Calu3 (cell line): ENCODE results near the gene RANBP17. TPM values are rescaled to one million over a fixed set of nuclear protein-coding genes. Genes with fewer than 3 reads are reported as not detected.

Source experiments
- BruUV-seq: library from RNA; stranded (reverse); fragments of 400-500 nt; replicated peaks from 2 replicates; lab custom pipeline; 2021; lab: Mats Ljungman, UMichigan
- CTCF ChIA-PET: fragments of 300-600 bp; sonication (Branson Sonifier 250); formaldehyde crosslinking; loops from one replicate; lab custom pipeline; 2022; ENCODE audit warnings: antibody characterized with exemption; lab: Charles Lee
- DNase-seq: peaks from one replicate; pipeline ENCODE4 v3.0.0; 2022
- H3K27ac Mint-ChIP-seq: one replicate; pipeline ENCODE4 v1.8.0; 2022; ENCODE audit warnings: mixed read lengths; ENCODE audit not compliant: unreplicated experiment
- H3K27me3 Mint-ChIP-seq: one replicate; pipeline ENCODE4 v1.8.0; 2022; ENCODE audit warnings: mixed read lengths; ENCODE audit not compliant: unreplicated experiment
- H3K36me3 Mint-ChIP-seq: one replicate; pipeline ENCODE4 v1.8.0; 2022; ENCODE audit warnings: mild to moderate bottlenecking, moderate library complexity, mixed read lengths; ENCODE audit not compliant: insufficient read depth, unreplicated experiment
- H3K4me1 Mint-ChIP-seq: one replicate; pipeline ENCODE4 v1.8.0; 2022; ENCODE audit warnings: mild to moderate bottlenecking, low read depth, mixed read lengths; ENCODE audit not compliant: unreplicated experiment
- H3K4me3 Mint-ChIP-seq: one replicate; pipeline ENCODE4 v1.8.0; 2022; ENCODE audit warnings: mild to moderate bottlenecking, low read depth, moderate library complexity, mixed read lengths; ENCODE audit not compliant: unreplicated experiment
- H3K9me3 Mint-ChIP-seq: one replicate; pipeline ENCODE4 v1.8.0; 2022; ENCODE audit warnings: low read depth, mixed read lengths; ENCODE audit not compliant: unreplicated experiment
- CTCF ChIP-seq: fragments of 200-600 bp; IDR thresholded peaks from one replicate; pipeline ENCODE4 v1.8.0; 2022; ENCODE audit warnings: antibody characterized with exemption; ENCODE audit not compliant: unreplicated experiment
- intact Hi-C: fragments of 100-400 bp; cut with micrococcal nuclease; formaldehyde crosslinking; loops from one replicate; pipeline ENCODE4 v1.10.0; 2022; ENCODE audit not compliant: unreplicated experiment
- total RNA-seq: library from RNA; stranded (reverse); gene quantifications from 2 replicates; pipeline ENCODE4 v1.2.3, GENCODE V29; 2022

Gene RANBP17
- total RNA-seq, 1 experiment from 2014 or later, result 117 TPM

GRCh38 chr5:171264843-171265242 lies 403.0 kb downstream of the RANBP17 start:
- Mint-ChIP-seq H3K4me1 (peaks cover 40% of the 10 kb centered on the region), H3K9me3 (no peaks in the 10 kb centered on the region), H3K27me3 (no peaks in the 10 kb centered on the region), H3K27ac (no peak overlapping the region), H3K36me3 (peaks cover 17% of the 10 kb centered on the region), H3K4me3 (no peak overlapping the region)
- TF ChIP-seq CTCF, result no peak
- CTCF ChIA-PET, result no interaction called here
- no TSS peak for BruUV-seq
- intact Hi-C loops, result no loop called here
- no peak for DNase-seq

DNA sequence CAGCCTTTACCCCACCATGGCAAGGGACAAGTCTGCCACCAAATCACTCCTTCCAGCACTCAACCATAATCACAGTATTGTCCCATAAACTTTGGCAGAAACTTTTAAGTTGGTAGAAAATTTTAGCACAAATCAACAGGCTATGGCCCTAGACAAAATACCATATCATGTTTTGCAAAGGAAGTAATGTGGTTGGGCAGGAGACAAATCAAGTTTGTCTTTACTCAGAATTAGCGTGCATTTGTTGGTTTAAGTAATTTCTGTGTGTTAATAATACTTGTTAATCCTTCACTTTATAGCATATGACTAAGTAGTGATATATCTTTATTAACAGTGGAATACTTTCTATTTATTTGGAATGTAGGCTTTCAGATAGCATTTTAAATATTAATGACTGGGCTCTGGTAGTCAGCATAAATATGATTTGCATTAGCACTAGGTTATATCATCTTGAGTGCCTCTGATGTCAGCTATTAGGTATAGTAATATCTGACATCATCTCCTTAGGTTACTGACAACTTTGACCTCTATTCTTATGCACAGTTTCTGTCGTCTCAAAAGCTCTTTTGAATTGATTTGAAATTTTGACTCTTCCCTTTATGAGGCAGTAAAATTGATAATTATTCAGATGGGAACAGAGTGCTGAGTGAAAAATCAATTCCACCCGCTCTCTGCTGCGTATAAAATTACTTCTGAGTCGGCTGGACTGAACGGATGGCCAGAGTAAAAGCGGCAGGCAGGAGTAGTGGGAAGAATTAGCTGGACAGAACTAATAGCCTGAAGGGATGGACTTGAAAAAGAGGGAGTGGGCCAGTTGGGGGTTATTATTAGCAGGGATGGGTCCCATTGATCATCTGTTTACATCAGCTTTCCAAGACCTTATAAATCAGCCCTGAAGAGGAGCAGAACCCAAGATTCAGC lies 407.1 kb downstream of the RANBP17 start:
- H3K9me3 Mint-ChIP-seq, result peaks cover 5% of the 10 kb centered on the region
- H3K27me3 Mint-ChIP-seq, result no peaks in the 10 kb centered on the region
- intact Hi-C loops, result no loop called here
- peaks cover 17% of the 10 kb centered on the region for H3K36me3 Mint-ChIP-seq
- peak overlapping the region; percentile 71 for H3K4me3 Mint-ChIP-seq
- BruUV-seq, result no TSS peak
- TF ChIP-seq CTCF, result no peak
- peaks cover 40% of the 10 kb centered on the region for H3K4me1 Mint-ChIP-seq
- CTCF ChIA-PET, result interaction anchor here (0.6 to 1.8 kb wide), 3 partner anchors 24 to 67 kb away, joined by 3 to 4 read pairs (median 3); no protein-coding TSS in a partner anchor
- no peak for DNase-seq
- H3K27ac Mint-ChIP-seq, result peak overlapping the region; percentile 99

DNA sequence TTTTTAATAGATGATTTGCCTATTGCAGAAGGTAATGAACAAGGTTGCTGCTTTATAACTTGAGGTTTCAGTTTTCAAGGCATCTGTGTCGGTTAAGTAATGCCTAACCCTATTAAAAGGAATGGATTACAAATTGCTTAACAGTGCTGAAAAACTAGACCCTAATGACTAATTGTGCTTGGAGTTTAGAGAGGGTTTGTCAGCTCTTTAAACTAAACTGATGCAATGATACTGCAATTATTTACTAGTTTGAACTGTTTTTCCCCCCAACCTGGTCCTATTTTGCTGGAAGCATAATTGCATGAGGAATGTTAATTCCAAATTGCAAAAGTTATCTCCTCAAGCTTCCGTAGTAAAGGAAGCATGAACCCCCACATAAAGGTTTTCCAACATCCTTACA lies 407.9 kb downstream of the RANBP17 start:
- no TSS peak for BruUV-seq
- CTCF ChIA-PET, result interaction anchor here (0.6 to 1.8 kb wide), 2 partner anchors 63 to 67 kb away, joined by 3 to 4 read pairs; no protein-coding TSS in a partner anchor
- intact Hi-C loops, result no loop called here
- Mint-ChIP-seq H3K27ac (peak overlapping the region; percentile 99), H3K27me3 (no peaks in the 10 kb centered on the region), H3K4me1 (peaks cover 40% of the 10 kb centered on the region), H3K9me3 (peaks cover 5% of the 10 kb centered on the region), H3K4me3 (peak overlapping the region; percentile 71), H3K36me3 (peaks cover 17% of the 10 kb centered on the region)
- TF ChIP-seq CTCF, result no peak
- DNase-seq, result no peak

DNA sequence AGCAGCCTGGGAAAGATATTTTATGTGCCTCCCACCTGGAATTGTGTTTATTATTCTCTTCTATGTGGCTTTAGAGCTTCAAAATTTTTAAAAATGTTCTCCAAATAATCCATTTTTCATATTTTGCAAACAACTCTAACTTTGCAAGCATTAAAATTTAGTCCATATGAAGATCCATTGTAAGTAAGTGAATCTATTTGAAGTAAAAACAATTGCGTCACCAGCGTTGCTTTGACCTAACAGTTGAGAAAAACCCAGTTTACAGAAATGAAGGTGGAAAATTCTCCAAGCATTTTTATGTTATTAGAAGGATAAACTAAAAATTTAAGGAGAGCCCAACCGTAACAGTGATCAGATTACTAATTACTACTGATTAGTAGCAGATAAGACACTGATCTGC lies 408.3 kb downstream of the RANBP17 start:
- intact Hi-C loops, result no loop called here
- DNase-seq, result no peak
- H3K4me3 Mint-ChIP-seq, result peak overlapping the region; percentile 71
- peaks cover 5% of the 10 kb centered on the region for H3K9me3 Mint-ChIP-seq
- peak overlapping the region; percentile 99 for H3K27ac Mint-ChIP-seq
- no peaks in the 10 kb centered on the region for H3K27me3 Mint-ChIP-seq
- no TSS peak for BruUV-seq
- no peak for TF ChIP-seq CTCF
- CTCF ChIA-PET, result interaction anchor here (1.8 kb wide), 1 partner anchor 63 kb away, joined by 4 read pairs; no protein-coding TSS in a partner anchor
- peaks cover 40% of the 10 kb centered on the region for H3K4me1 Mint-ChIP-seq
- peaks cover 17% of the 10 kb centered on the region for H3K36me3 Mint-ChIP-seq
